NCI-H748 (cell line): Measurements from ENCODE around the gene HECW1.
"Not testable (repeated sequence)": the region's sequence is repeated elsewhere in the genome, so short reads cannot be mapped to it uniquely, and the experiment has no call there.

ENCODE experiments used
- DNase-seq: peaks from one replicate; lab custom pipeline; 2025; ENCODE audit not compliant: unreplicated experiment; lab: John Stamatoyannopoulos, UW

HECW1 gene

DNA sequence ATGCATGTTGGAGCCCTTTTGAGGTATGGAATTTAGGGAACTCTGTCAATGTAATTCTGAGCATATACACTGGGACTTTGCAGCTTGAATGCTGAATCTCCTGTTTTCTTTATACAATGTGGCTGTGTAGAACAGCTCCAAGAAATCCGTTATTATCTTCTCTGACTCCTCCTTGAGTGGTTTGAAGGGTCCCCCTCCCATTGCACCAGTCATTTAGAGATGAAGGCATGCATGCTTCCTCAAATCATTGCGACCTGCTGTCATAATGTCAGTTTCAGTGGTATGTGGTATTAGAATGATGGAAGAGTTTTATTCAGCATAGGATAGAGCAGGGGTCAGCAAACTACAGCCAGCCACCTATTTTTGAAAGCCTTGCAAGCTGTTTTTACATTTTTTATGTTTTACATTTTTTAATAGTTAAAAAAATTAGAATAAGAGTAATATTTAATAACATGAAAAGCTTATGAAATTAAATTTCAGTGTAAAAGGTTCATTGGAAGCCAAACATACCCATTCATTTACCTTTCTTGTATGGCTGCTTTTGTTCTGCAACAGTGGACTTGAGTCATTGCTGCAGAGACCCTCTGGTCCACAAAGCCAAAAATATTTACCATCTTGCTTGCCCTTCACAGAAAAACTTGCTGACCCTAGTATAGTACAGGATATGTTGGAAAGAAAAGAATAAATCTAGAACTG, 478.6 kb downstream of the HECW1 start:
- no peak for DNase-seq

GRCh38 chr7:43591558-43592180, 479.2 kb downstream of the HECW1 start:
- DNase-seq = no peak

DNA sequence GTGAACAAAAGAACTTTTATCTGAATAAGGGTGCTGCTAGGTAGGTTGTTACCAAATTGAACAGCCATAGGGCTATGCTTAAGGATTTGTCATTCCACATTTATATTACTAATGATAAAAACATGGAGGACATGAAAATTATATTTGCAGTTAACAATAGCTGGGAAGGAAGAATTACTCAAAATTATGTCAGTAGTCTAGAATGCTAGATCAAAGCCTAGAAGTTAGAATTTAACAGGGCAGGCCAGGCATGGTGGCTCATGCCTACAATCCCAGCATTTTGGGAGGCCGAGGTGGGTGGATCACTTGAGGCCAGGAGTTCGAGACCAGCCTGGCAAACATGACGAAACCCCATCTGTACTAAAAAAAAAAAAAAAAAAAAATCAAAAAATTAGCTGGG, 479.9 kb downstream of the HECW1 start:
- DNase-seq = no peak

DNA sequence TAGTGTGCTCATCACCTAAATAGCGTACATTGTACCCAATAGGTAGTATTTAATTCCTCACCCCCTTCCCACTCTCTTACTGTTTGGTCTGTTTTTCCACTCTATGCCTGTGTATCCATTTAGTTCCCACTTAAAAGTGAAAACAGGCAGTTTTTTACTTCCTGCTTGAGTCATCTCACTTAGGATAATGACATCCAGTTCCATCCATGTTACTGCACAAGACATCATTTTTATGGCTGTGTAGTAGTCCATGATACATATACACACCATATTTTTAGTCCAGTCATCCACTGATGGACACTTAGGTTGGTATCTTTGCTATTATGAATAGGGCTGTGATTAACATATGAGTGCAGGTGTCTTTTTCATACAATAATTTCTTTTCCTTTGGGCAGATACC, 480.6 kb downstream of the HECW1 start:
- no peak for DNase-seq

GRCh38 chr7:43594020-43594419, 481.6 kb downstream of the HECW1 start:
- DNase-seq = no peak

DNA sequence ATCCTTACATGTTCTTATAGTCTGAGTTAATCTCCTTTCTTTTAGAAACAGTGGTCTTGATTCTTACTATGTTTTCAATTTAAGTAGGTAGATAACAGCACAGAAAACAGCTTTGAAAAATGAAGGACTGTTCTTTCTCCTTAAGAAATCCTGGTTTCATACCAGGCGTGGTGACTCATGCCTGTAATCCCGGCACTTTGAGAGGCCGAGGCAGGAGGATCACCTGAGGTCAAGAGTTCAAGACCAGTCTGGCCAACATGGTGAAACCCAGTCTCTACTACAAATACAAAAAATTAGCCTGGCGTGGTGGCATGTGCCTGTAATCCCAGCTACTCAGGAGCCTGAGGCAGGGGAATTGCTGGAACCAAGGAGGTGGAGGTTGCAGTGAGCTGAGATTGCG, 484.0 kb downstream of the HECW1 start:
- not testable (repeated sequence) for DNase-seq

DNA sequence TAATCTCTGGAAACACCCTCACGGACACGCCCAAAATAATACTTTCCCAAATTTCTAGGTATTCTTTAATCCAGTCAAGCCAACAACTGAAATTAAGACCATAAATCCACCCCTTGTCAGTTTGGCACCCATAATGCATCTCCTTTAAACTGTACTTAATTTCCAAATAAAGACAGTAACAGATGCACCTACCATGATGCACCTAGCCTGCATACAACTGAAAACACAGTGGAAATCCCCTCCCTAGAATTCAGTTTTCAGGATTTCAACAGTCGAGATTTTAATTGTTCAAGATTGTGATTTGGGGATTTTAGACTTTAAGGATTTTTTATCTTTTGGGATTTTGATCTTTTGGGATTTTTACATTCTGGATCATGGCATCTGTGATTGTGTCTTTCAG, 487.6 kb downstream of the HECW1 start:
- no peak for DNase-seq

GRCh38 chr7:43602256-43602655, 489.8 kb downstream of the HECW1 start:
- DNase-seq = no peak

- no peak for DNase-seq
Measured at GRCh38 chr7:43604251-43604650, 491.8 kb downstream of the HECW1 start.

DNA sequence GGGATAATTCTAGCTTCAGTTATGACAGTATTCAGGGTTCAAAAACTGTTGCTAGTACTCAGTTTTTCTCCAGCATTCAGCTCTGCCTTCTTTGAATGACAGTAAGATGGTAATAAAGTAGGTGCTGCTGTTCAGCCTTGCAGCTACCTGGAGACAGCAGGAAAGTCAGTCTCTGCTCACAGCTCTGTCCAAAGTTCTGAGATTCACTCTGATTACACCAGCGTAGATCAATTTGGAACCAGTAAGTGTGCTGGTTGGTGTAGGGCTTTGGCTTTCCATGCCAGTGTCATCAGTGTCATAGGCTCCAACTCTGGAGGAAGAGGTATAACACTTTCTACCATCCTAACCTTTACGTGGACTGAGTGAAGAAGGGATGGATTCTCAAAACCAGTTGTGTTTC, 496.6 kb downstream of the HECW1 start:
- no peak for DNase-seq

DNA sequence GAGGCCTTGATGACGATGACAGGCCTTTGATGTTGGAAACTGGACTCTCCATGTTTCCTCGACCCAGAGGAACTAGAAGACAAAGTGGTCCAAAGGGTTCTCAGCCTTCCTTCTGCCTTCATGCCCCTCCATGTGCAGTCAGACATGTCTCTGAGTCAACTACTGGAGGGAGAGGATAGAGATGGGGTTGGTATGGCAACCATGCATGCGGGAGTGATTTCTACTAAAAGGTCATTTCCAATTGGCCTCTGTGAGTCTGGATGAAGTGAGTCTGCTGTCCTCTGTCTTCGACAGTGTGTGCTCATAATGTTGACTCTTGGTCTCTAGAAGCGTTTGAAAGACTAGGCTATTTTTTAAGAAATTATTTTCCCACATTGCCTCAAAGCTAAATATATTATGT, 499.7 kb downstream of the HECW1 start:
- DNase-seq = no peak

DNA sequence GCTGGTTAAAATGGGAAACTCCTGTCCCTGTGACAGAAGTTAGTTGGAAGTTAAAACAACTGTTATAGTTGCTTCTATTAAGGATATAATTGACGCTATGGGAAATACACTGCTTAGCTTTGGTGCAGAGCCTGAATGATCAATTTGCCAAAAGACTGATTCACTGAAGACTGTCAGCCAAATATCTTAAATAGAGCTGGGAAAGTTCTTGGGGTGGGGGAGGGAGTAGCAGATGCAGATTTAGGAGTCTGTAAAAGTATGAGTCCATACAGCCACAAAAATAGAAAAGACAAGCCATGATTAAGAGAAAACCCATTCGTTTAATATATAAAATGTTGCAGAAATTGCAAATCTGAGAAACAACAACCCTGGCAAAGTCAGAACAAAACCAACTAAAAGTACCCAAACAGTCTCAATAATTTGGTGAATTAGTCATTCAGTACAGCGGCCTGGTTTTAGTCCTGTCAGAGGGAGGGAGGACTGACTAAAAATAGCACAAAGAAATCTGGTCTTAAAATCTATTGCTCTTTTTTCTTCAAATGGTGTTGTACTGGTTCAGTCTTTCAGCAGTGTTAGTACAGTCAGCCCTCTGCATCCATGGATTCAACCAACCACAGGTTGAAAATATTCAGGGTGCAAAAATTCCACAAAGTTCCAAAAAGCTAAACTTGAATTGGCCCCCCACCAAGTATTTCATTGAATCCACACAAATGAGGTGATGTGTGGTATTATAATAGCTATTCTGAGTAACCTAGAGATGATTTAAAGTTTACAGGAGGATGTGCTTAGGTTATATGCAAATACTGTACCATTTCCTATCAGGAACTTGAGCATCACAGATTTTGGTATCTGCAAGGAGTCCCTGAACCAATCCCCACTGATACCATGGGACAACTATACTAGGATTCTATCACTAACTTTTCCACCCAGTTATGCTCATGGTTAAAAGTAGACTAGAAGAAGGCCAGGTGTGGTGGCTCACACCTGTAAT, 500.4 kb downstream of the HECW1 start:
- DNase-seq = no peak
